ENCODE measurements around the gene WDR83. TPM values are rescaled to one million over a fixed set of nuclear protein-coding genes. Genes with fewer than 3 reads are reported as not detected.

The WDR83 gene
- total and polyA plus RNA-seq, 2 donors (not counting 3 experiments of a cell fraction or from before 2014, with no cell fraction given): 10.5 to 11.8 TPM

DNA sequence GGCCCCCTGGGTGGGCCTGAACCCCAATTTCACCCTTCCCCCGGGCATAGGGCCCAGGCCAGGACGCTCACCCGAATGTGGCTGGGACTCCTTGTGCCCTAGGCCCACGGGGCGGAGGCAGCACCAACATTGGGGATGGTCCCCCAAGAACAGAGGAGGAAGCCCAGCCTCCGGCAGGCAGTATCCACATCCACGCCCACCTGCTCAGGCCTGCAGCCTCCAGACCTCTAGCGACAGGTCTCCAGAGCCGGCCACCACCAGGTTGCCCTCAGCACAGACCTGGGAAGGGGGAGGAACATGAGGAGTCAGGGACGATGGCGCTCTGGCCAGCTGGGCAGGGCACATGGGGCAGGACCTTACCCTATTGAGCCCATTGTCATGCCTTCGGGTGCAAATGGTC is 22.4 kb downstream of the WDR83 start:
- dilution Hi-C loops (cut with MboI; ENCODE audit: extremely low pct_ligation_motif_present, low sequenced_read_pairs): no loop called here
- Histone ChIP-seq H4K20me1 (replicated peaks; ENCODE audit: control insufficient read depth, extremely low read depth, insufficient read depth, low read length) (no peaks in the 10 kb centered on the region), H3K4me2 (ENCODE audit: insufficient read depth, low read length) (no peak overlapping the region), H3K27ac (ENCODE audit: insufficient read depth, low read depth, low read length) (no peak overlapping the region), H3K9me3 (replicated peaks; ENCODE audit: control insufficient read depth, insufficient read depth, low read length) (no peaks in the 10 kb centered on the region), H2AFZ (ENCODE audit: low read depth, low read length) (no peak overlapping the region), H3K27me3 (ENCODE audit: control insufficient read depth in 2 of 2, insufficient read depth in 2 of 2, low read length in 2 of 2) (no peaks in the 10 kb centered on the region), H3K4me1 (ENCODE audit: control insufficient read depth, extremely low read depth, insufficient read depth, low read length) (no peaks in the 10 kb centered on the region), H3K9ac (replicated peaks; ENCODE audit: extremely low read depth, insufficient read depth, low read length) (no peak overlapping the region), H3K79me2 (ENCODE audit: control insufficient read depth, insufficient read depth, low read length) (no peaks in the 10 kb centered on the region), H3K4me3 (replicated peaks in 1 of 3; ENCODE audit: insufficient read depth in 1 of 3, low read depth in 1 of 3, low read length in 3 of 3) (no peak overlapping the region), H3K9me1 (replicated peaks; ENCODE audit: control insufficient read depth, extremely low read depth, insufficient read depth, low read length) (no peaks in the 10 kb centered on the region), H3K36me3 (ENCODE audit: control insufficient read depth in 2 of 2, extremely low read depth in 1 of 2, insufficient read depth in 2 of 2, low read length in 2 of 2) (no peaks in the 10 kb centered on the region)
- intact Hi-C loops (cut with micrococcal nuclease): no loop called here
- FAIRE-seq: no peak
- CTCF ChIA-PET: no interaction called here
- no peak for DNase-seq (ENCODE audit: low read depth, low spot score)
- BruUV-seq (replicated peaks): no TSS peak
- TF ChIP-seq, protein P1, sequence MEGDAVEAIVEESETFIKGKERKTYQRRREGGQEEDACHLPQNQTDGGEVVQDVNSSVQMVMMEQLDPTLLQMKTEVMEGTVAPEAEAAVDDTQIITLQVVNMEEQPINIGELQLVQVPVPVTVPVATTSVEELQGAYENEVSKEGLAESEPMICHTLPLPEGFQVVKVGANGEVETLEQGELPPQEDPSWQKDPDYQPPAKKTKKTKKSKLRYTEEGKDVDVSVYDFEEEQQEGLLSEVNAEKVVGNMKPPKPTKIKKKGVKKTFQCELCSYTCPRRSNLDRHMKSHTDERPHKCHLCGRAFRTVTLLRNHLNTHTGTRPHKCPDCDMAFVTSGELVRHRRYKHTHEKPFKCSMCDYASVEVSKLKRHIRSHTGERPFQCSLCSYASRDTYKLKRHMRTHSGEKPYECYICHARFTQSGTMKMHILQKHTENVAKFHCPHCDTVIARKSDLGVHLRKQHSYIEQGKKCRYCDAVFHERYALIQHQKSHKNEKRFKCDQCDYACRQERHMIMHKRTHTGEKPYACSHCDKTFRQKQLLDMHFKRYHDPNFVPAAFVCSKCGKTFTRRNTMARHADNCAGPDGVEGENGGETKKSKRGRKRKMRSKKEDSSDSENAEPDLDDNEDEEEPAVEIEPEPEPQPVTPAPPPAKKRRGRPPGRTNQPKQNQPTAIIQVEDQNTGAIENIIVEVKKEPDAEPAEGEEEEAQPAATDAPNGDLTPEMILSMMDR (IDR thresholded peaks at IDR 0.05; ENCODE audit: extremely low read depth in 1 of 2, insufficient read depth in 1 of 2, low read depth in 1 of 2, low read length in 2 of 2): no peak
- no peak for TF ChIP-seq EZH2 (IDR thresholded peaks at IDR 0.05; ENCODE audit: borderline replicate concordance, low read depth, low read length, severe bottlenecking)
- no peak for TF ChIP-seq POLR2AphosphoS5 (IDR thresholded peaks at IDR 0.05; ENCODE audit: insufficient read depth, low read depth, low read length)
- no peak for TF ChIP-seq POLR2A (IDR thresholded peaks at IDR 0.05; ENCODE audit: low read depth, low read length)
- TF ChIP-seq FOS (IDR thresholded peaks at IDR 0.05; ENCODE audit: borderline replicate concordance, insufficient read depth, low read length): no peak
- no peak for TF ChIP-seq GATA2 (IDR thresholded peaks at IDR 0.05; ENCODE audit: insufficient read depth, insufficient read length, low read depth, low read length)
- TF ChIP-seq JUN (IDR thresholded peaks at IDR 0.05; ENCODE audit: borderline replicate concordance, insufficient read depth, insufficient read length, low read depth): no peak
- TF ChIP-seq, protein P2, sequence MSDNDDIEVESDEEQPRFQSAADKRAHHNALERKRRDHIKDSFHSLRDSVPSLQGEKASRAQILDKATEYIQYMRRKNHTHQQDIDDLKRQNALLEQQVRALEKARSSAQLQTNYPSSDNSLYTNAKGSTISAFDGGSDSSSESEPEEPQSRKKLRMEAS (IDR thresholded peaks at IDR 0.05; ENCODE audit: insufficient read depth, insufficient read length): no peak
- TF ChIP-seq MYC (IDR thresholded peaks at IDR 0.05; ENCODE audit: low read depth, low read length): no peak
- POLR2A ChIA-PET: no interaction called here
